ENCODE results near the gene GRIP1.

Gene GRIP1

DNA sequence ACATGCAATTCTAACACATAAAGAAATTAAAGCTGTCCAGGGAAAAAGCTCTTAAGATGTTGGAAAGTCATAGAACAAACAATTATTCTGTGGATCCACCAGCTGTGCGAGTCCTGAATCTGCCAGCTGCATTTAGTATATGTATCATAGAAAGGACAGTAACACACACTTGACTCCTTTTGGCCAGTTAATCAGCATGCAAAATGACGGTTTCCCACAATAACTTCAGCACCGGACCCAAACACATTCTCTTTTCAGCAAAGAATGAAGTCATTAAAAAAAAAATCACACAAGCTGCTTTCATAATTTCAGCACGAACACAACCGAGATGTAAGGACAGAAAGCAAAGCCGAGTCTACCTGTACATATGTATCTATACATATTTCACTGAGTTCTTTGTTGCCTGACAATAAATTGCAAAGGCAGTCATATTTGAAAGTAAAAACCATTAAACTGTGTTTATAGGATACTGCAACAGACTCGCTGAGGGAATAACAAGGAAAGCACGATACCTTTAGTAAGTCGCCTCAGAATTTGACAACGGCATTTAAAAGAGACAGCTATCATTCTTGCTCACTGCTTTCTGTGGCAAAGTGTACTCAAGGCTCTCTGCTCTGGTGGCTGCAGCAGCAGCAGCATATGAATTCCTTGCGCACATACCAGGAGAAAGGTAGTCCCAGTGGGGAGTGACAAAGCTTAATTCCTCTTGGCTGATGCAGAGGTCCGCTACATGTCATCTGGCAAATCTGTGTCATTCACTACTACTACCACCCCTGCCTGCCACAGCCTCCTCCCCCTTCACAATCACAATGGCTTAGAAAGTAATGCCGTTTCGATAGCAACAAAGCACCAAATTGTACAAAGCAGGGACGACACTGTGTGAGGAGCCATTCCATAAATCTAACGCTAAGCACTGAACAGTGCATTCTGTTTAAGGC lies at the start of gene GRIP1:
Gene GRIP1 (minus strand): TSS at position 739 of the 938 bp plus-strand sequence. CDS start 172 bp downstream, at position 567.
- no peak for DNase-seq (ENCODE audit: low spot score)

DNA sequence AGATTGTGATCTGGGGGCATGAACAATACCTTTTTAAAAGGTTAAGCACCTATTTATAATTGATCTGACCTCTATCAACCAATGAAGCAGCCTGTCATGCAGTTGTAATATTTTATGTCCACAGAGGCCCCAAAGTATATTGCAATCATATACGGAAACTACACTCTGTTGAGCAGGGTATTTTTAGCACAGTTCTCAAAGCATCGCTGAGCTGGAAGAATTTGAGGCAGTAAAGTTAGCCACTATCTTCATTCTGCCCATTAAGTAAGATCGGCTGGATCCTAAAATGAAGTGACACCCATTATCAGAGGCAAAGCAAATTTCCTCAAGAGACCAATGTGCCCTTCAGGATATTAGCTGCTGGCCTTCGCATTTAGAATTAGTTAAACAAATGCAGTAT lies 47.7 kb upstream of the GRIP1 start:
- DNase-seq (ENCODE audit: low spot score), result no peak

- DNase-seq (ENCODE audit: low spot score), result no peak
Observed at GRCh38 chr12:66725031-66725430, 46.2 kb upstream of the GRIP1 start.

- no peak for DNase-seq (ENCODE audit: low spot score)
Observed at GRCh38 chr12:66724616-66725015, 45.7 kb upstream of the GRIP1 start.

- no peak for DNase-seq (ENCODE audit: low spot score)
Observed at GRCh38 chr12:66724026-66724425, 45.1 kb upstream of the GRIP1 start.

GRCh38 chr12:66719862-66720261 lies 41.0 kb upstream of the GRIP1 start:
- DNase-seq (ENCODE audit: low spot score), result no peak

GRCh38 chr12:66717036-66717673 lies 38.3 kb upstream of the GRIP1 start:
- no peak for DNase-seq (ENCODE audit: low spot score)

DNA sequence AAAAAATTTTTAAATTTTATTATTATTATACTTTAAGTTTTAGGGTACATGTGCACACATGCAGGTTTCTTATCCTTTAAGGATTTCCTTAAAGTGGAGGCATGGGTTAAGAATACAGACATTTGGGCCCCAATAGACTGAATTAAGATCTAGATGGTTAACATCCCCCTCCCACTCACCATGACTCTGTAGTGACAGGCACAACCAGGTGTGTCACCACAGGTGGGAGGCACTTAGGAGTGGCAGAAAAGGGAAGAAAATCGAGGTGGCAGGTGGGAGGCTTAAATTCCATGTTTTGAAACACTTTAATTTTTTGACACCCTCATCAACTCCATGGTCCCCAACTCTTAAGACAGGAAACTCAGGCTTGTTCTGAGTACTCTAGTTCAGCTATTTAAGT lies 37.6 kb upstream of the GRIP1 start:
- DNase-seq (ENCODE audit: low spot score), result no peak

DNA sequence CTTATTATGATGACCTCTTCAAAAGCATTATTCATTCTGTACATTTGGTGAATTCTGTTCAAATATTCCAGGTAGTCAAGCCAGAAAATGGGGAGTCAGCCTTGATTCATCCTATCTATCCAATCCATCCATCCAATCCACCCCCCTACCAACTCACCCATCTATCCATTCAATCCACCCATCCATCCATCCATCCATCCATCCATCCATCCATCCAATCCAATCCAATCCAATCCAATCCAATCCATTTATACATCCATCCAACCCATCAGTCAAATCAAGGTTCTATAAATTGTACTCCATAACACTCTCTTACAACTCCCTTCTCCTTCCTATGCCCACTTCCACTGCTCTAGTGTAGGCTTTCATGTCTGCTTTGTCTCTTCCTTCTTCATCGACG lies 35.8 kb upstream of the GRIP1 start:
- no peak for DNase-seq (ENCODE audit: low spot score)

GRCh38 chr12:66713984-66714383 lies 35.1 kb upstream of the GRIP1 start:
- no peak for DNase-seq (ENCODE audit: low spot score)

- DNase-seq (ENCODE audit: low spot score), result no peak
Observed at GRCh38 chr12:66709893-66710292, 31.0 kb upstream of the GRIP1 start.

- no peak for DNase-seq (ENCODE audit: low spot score)
Observed at GRCh38 chr12:66709457-66709773, 30.5 kb upstream of the GRIP1 start.

- peak; percentile 18 for DNase-seq (ENCODE audit: low spot score)
Observed at GRCh38 chr12:66708704-66709456, 30.0 kb upstream of the GRIP1 start.

- DNase-seq (ENCODE audit: low spot score), result no peak
Observed at GRCh38 chr12:66707002-66707697, 28.3 kb upstream of the GRIP1 start.

DNA sequence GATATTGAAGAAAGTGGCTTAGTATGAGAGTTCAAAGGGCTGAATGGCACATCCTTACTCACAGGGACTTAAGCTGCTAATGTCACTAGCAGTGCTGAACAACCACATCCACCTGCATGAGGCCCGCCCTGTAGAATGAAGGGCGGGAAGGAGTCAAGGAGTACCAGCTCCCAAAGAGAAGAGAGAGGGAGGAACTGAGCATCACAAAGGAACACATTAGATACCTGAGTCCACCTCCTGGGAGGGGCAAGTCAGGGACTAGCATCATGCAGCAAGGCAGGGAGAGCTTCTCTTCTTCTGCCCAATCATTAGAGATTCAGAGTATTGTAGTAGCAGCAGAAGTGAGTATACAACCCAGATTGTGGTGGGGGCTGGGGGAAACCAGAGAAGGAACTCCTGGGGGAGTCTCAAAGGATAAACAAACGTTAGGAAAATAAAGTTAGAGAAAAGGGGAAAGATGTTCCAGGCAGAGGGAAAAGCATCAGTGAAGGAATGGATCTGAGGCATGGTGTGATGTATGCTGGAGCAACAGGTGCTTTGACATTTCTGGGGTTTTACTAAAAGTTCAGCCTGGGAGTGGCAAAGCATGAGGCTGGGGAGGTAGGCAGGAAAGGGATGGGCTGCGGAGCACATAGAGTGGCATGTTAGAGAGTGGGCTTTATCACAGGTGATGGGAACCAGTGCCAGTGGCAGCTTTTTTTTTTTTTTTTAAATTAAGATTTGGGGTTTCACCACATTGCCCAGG lies 21.0 kb upstream of the GRIP1 start:
- no peak for DNase-seq (ENCODE audit: low spot score)

GRCh38 chr12:66698558-66698957 lies 19.7 kb upstream of the GRIP1 start:
- DNase-seq (ENCODE audit: low spot score), result no peak

DNA sequence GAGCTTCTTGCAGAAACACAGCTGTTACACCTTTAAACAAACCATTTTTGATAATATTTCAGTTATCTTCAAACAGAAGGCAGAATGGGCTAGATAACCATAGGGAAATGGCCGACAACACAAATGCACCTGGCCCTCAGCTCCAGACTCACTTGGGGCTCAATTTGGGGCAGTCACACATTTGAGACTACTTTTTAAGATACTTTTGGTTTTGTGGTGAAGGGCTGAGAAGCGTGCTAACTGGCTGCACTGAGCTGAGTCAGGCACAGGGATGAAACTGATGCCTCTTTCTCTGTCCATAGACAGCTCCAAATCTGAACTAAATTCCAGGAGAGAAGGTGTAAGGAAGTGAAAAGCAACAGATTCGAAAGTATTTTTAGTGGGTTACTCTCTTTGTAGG lies 18.5 kb upstream of the GRIP1 start:
- DNase-seq (ENCODE audit: low spot score), result no peak

DNA sequence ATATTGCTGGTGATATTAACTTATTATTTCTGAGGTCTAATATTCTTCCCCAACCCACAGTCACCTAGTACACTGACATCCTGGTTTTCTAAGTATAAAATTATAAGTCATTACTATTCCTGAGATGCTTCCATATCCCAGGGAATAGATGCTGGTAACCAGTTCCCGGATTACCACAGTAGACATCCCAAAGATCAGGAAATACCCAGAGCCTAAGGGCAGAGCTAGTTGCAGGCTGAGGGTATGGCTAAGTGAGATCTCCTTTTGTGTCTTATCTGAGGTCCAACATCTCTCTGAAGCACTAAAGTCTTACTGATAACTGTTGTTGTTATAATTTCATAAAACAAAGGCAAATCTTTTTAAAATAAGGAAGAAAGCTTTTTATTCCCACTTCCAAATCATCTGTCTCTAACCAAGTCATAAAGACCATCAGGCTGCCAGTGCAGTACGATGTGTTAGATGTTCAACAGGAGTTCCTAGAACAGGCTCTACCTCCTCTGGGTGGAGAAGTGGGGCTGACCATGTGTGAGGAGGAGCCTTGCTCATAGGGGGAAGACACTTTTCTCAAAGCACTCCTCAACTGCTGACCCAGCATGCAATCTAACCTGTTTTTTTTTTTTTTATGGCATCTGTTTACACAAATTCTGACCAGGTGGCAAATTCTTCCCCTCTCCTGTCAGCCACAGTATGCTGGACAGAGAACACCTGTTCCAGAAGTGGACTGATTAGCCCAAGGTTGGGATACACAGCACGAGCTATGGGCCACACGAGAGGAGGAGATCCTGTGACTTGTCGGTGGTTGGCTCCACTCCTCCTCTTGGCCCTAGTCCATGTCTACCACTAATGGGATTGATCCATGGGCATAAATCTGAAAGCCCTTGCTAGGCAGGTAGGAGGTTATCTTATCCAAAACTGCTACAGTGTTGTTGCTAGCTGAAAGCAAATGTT lies 16.1 kb upstream of the GRIP1 start:
- no peak for DNase-seq (ENCODE audit: low spot score)

- DNase-seq (ENCODE audit: low spot score), result peak; percentile 51
Observed at GRCh38 chr12:66693901-66694513, 15.1 kb upstream of the GRIP1 start.

- no peak for DNase-seq (ENCODE audit: low spot score)
Observed at GRCh38 chr12:66692986-66693385, 14.1 kb upstream of the GRIP1 start.

Measured in CD4-positive, alpha-beta T cell treated with Interleukin-2 at 100 ng/mL for 4 hours (primary cell).